Measurements from ENCODE around the gene CR1.
"Not testable (repeated sequence)": the region's sequence is repeated elsewhere in the genome, so short reads cannot be mapped to it uniquely, and the experiment has no call there.

CR1 gene

GRCh38 chr1:207645635-207646081 lies 149.7 kb downstream of the CR1 start:
- no peak for DNase-seq

GRCh38 chr1:207646171-207646570 lies 150.2 kb downstream of the CR1 start:
- no peak for DNase-seq

GRCh38 chr1:207646944-207647579 lies 151.1 kb downstream of the CR1 start:
- no peak for DNase-seq

- DNase-seq, result no peak
Observed at GRCh38 chr1:207647671-207648333, 151.8 kb downstream of the CR1 start.

- DNase-seq, result no peak
Observed at GRCh38 chr1:207648334-207649209, 152.6 kb downstream of the CR1 start.

GRCh38 chr1:207649210-207649753 lies 153.3 kb downstream of the CR1 start:
- no peak for DNase-seq

GRCh38 chr1:207649865-207650580 lies 154.1 kb downstream of the CR1 start:
- DNase-seq, result no peak

- DNase-seq, result no peak
Observed at GRCh38 chr1:207651583-207651982, 155.6 kb downstream of the CR1 start.

GRCh38 chr1:207654320-207654719 lies 158.4 kb downstream of the CR1 start:
- DNase-seq, result no peak

GRCh38 chr1:207658408-207658807 lies 162.5 kb downstream of the CR1 start:
- DNase-seq, result no peak

- no peak for DNase-seq
Observed at GRCh38 chr1:207658904-207659485, 163.0 kb downstream of the CR1 start.

GRCh38 chr1:207659545-207660153 lies 163.7 kb downstream of the CR1 start:
- DNase-seq, result no peak

- not testable (repeated sequence) for DNase-seq
Observed at GRCh38 chr1:207661420-207661819, 165.5 kb downstream of the CR1 start.

GRCh38 chr1:207666342-207666741 lies 170.4 kb downstream of the CR1 start:
- no peak for DNase-seq

GRCh38 chr1:207669528-207670009 lies 173.6 kb downstream of the CR1 start:
- DNase-seq, result no peak

GRCh38 chr1:207670192-207670591 lies 174.2 kb downstream of the CR1 start:
- no peak for DNase-seq

- DNase-seq, result no peak
Observed at GRCh38 chr1:207670997-207671396, 175.0 kb downstream of the CR1 start.

GRCh38 chr1:207672522-207673130 lies 176.7 kb downstream of the CR1 start:
- DNase-seq, result no peak

- DNase-seq, result no peak
Observed at GRCh38 chr1:207673399-207673798, 177.4 kb downstream of the CR1 start.

GRCh38 chr1:207676153-207676552 lies 180.2 kb downstream of the CR1 start:
- DNase-seq, result no peak
